HG03175 (cell line): ENCODE measurements around the gene ZNF18.
A peak's percentile ranks its signal among the peaks of the same experiment; 100 is the strongest.

ENCODE experiments used
- ATAC-seq: cut with Tn5 transposase; IDR thresholded peaks from one replicate; pipeline ENCODE4 v1.9.1; 2021; ENCODE audit warnings: mild to moderate bottlenecking, moderate library complexity; ENCODE audit not compliant: unreplicated experiment

ZNF18 gene, protein sequence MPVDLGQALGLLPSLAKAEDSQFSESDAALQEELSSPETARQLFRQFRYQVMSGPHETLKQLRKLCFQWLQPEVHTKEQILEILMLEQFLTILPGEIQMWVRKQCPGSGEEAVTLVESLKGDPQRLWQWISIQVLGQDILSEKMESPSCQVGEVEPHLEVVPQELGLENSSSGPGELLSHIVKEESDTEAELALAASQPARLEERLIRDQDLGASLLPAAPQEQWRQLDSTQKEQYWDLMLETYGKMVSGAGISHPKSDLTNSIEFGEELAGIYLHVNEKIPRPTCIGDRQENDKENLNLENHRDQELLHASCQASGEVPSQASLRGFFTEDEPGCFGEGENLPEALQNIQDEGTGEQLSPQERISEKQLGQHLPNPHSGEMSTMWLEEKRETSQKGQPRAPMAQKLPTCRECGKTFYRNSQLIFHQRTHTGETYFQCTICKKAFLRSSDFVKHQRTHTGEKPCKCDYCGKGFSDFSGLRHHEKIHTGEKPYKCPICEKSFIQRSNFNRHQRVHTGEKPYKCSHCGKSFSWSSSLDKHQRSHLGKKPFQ

DNA sequence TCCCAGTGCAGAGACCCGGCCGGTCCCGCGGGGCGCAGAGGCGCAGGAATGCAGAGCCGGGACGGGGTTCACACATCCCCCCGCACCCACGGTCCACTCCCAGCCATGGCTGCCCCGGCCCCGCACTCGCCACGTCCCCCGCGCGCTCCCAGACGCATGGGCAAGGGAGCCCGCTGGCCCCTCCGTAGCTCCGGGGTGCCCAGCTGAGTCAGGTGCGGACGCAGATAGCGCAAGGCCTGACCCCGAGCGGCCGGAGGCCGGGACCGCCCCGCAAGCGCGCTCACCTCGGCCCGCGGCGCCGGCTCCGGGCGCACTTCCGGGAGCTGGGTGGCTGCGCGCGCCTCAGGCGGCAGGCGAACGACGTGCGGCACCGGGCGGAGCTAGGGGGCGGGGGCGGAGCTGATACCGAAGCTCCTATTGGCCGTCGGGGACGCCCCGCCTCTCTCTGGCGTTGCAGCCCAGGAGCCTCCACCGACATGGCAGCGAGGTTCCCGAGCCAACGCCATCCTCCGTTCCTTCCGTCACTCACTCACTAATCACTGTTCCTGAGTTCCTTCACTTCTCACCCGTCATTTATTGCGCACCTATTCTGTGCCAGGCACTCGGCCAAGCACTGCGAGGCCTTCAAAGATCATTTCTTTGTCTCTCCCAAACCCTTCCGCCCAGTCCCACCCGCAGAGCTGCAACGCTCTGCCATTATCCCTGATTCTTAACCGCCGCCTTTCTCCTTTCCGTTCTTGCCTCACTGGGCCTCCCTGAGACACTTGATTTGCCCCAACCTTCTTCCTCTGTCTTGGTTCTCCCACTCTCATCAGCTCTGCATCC lies at the start of gene ZNF18:
ZNF18 (minus strand) TSS at position 329 of the 825 bp plus-strand sequence. CDS start 4,646 bp downstream, outside the sequence.
- peak; percentile 94 for ATAC-seq

DNA sequence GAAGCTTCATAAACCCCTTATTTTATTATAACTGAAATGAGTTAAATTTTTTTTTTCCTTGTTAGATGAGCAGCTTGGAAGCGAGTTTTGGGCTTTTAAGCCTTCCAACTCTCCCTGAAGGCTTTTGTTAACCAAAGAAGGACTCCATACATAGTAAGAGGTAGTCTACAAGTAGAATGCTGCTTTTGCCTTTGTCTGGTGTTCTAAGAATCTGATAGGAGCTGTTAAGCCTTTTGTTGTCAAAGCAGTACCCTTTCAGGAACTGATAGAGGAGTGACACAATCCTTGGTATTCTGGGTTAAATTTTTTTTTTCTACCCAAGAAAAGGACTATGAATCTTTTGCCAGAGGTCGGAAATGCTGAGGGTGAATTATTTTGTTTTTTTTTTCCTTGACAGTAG lies 49.5 kb upstream of the ZNF18 start:
- no peak for ATAC-seq

DNA sequence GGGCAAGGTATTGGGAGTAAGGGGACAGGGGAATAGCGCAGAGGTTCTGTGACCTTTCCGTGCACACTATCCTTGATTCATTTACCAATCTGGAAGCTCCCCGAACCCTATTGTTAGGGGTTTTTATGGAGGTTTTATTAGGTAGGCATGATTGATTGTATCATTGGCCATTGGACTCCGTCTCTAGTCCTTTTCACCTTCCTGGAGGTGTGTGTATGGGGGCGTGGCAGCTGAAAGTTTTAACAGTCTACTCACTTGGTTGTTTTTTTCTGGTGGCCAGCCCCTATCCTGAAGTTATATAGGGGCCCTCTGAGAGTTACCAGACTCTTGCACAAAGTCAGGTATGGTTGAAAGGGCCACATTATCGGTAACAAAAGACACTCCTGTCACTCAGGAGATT lies 46.4 kb upstream of the ZNF18 start:
- ATAC-seq = no peak

DNA sequence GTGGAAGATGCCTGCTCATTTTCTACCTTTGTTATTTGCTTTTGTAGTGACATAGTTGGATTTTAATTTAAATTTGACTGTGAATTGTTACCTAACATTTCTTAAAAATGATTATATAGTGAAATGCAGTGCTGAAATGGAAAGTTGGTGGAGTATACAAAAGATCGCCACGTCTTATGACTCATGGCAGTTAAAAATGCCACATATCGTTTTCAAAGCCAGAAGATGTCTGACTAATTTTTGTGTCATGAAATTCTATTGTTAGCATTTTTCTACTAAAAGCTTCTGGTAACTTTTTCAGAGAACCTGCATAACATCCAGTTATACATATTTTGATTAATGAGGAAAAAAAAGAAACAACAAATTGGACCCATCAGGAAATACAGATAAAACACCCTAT lies 44.0 kb upstream of the ZNF18 start:
- no peak for ATAC-seq

DNA sequence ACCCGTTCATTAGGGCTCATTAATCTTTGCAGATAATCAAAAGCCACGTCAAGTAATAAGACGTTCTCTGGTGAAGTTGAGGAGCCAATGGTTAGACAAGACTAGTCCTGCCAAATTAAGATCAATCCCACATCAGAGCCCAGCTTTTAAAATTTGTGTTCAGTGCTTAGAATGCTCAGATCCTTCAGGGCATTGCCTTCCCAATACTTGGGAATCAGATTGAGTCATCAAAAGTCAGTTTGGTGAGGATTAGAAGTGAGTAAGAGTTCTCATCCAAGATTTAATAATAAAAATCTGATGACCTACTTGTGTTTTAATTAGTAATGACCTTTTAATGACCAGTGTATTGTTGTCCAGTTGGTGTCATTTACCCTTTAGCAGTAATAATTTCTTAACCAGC lies 43.2 kb upstream of the ZNF18 start:
- ATAC-seq = no peak

DNA sequence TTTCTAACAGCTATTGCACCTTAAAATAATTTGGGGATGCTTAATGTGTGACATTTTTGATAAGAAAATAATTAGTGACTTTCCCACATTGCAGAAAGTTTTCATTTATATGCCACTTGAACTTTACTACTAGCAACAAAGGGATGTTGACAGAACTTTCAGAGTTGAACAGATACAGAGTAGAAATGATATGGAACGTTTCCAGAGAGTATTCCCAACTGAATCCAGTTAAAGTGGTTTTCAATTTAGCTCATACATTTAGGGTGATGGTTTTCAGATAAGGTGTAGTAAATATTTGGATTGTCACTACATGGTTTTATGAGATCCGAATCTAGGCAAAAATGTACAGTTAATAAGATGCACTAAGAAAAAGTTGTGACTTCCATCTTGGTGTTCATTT lies 40.7 kb upstream of the ZNF18 start:
- no peak for ATAC-seq

DNA sequence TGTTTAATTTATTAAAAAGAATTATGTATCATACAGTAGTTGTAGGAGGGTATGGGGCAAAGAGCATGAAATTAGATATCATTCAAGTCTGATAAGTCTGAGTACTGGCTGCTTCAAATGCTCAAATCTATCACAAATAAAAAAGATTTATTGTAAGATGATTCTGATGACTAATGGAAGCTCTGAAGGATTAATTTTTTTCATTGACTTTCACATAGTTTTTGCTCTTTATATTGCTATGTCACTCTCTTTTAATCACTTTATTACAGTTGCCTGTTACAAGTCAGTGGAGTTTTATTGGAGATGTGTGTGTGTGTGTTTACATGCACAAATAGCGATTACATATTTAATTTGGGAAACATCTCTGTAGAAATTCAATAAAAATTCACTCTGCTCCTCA lies 38.4 kb upstream of the ZNF18 start:
- ATAC-seq = no peak

DNA sequence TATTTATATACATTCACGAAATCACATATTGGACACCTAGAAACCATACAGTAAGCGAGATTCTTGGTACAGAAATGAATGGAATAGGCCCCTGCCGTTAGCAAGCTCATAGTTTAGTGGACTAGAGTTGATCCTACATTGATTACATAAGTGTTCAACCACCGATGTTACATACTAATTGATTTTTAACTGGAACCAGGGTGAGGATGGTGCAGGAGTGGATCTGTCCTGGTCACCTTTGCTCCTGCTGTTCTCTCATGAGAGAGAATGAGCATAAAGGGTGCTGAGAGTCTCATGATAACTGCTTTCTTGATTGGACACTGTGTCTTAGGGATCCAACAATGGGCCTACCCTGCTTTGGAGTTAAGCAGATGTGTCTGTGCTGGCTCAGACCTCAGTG lies 37.3 kb upstream of the ZNF18 start:
- ATAC-seq = no peak

DNA sequence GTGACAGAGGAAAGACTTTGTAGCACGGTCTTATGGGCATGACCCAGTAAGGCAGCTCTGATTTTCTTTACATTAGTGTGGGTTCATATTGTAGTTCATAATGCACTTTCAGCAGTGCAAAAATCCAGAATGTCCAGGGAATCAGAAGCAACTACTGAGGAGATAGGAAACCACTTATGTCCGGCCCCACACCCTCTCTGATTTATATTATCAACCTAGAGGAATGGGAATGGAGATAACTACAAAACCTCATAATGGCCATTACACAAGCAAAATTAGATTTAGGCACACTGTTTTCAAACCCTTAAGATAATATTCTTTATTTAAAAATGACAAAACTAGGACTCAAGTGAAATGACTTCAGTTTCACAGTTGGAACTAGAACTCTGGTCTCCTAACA lies 31.3 kb upstream of the ZNF18 start:
- ATAC-seq = no peak

DNA sequence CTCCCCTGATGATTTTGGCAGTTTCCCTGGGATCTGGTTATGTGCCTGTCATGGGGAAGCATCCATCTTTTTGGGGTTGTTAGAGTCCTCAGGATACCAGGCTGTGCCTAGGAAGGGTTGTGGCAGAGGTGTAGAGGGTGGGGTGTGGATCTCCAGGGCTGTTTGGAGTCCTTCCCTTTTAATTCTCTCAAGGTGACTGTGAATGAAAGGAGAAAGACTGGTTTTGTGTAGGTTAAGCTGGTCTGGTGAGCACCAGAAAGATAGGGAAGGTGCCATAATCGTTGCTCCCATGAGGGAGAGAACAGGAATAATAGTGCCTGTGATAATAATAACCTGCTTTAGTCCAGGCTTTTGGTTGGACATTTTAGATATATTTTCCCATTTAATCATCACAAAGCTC lies 30.4 kb upstream of the ZNF18 start:
- no peak for ATAC-seq

DNA sequence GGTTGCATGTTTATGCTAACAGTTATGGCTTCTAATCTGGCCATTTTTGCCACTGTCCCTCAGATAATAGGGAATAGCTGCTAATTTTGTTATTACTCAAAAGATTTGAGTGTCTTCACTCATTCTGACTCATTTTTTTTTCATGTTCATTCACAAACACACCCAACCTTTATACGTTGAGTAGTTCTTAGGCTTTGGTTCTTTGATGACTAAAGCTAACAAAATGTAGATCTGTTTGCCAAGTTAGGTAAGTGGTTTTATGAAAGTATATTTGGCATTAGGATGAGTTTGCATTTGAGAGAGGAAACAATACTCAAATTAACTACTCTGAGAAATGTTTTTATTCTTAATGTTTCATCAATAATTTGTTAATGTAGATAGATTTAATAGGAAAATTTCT lies 27.1 kb upstream of the ZNF18 start:
- ATAC-seq = no peak

DNA sequence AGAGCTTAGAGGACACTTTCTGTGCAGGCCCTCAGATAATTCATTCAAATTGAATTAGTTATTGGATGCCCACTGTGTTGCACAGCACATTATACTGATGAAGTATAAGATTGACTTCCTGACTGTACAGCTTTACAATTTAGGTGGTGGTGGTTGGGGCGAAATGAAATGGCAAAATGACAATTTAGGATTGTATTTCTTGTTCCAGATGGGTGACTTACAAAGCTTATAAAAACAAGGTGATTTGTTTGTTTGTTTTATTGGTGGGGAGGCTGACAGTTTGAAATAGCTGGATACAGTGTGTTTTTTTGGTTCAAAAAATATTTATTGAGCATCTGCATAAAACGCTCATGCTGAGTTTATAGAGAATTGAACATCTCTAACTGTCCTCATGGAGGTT lies 25.0 kb upstream of the ZNF18 start:
- ATAC-seq = no peak

DNA sequence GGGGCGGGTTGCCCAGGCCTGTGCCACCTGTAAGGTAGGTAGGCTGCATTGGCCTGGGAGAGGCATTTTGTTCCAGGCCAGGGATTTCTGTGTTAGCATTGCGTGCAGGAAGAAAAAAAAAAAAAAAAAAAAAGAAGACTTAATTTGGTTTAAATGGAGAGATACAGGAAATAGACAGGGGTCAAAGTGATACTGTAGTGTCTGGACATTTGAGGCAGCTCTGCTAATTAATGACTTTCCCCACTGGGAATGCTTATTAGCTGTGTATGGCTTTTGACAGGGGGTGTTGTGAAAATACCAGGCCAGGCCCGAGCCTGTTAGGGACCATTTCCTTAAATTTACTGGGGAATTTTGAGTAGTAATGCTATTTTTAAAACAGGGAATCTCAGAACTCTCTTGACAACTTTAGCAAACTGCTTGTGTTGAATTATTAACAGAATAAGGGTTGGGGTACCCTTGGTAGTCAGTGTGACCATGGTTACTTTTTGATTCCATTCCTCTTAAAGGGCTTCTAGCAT lies 24.4 kb upstream of the ZNF18 start:
- ATAC-seq = no peak

DNA sequence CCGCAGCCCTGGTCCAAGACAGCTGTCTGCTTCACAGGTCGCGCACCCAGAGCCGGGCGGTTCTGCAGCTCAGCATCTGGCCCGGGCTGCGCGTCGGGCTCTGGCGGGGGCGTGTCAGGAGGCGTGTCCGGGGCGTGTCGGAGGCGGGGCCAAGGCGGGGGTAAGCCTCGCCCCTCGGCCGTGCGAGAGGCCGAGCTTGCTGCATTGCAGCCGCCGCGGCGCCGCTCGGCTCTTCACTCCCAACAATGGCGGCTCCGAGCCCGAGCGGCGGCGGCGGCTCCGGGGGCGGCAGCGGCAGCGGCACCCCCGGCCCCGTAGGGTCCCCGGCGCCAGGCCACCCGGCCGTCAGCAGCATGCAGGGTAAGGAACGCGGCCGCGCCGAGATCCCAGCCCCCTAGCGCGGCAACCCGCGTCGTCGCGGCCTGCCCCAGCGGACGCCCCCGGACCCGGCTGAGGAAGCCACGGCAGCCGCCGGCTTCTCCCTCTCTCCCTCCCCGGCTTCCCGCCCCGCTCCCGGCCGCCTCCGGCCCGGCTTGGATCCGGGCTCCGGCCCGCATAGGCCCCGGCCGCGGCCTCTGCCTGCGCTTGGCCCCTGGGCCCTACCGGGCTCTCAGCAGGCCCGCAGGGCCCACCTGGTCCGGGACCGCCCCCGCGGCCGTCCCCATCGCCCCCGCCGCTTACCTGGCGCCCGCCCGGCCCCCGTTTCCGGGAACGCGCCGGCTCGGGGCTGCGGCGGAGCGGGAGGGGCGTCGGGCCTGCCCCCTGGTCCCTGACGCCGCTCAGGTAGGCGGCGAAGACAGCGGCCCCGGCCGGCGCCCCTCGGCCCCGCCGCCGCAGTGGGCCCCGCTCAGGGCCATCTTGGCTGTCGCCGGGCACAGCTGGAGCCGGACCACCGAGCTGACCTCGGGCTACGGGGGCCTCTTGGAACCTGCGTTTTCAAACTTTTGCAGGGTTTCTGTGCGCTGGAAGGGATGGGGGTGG lies 23.7 kb upstream of the ZNF18 start, which contains the start of gene MAP2K4:
MAP2K4 (plus strand) TSS at position 236 of the 981 bp plus-strand sequence; CDS start at position 246, 10 bp downstream.
- peak; percentile 93 for ATAC-seq

DNA sequence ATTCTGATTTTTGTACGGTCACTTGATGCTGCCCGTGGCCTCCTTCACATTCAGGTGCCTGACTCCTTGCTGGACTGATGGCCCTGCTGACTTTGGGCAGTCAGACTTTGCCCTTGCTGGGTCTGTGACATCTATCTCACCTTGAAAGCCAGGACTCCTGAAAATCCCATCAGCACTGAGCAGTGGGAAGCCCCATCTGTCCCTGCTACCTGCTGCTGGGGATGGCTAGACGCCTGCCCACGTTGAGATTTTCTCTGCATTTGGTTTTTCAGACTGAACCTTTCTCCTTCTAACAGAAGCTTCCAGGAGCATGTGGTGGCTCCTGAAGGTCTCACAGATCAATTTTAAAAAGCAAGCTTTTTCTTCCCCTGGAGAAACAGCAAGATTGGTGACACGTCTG lies 10.2 kb upstream of the ZNF18 start:
- ATAC-seq = no peak

DNA sequence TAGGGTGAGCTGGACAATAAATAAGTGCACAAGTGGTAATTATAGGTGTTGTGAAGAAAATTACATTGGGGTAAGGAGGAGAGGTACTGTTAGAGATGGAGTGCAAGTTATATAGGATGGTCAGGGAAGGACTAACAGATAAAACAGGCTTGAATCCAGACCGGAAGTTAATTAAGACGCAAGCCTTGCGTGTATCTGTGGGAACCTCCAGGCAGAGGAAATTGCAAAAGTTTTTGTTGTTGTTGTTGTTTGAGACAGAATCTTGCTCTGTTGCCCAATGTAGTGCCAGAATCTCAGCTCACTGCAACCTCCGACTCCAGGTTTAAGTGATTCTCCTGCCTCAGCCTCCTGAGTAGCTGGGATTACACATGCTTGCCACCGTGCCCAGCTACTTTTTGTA lies 2.4 kb upstream of the ZNF18 start:
- ATAC-seq = no peak

DNA sequence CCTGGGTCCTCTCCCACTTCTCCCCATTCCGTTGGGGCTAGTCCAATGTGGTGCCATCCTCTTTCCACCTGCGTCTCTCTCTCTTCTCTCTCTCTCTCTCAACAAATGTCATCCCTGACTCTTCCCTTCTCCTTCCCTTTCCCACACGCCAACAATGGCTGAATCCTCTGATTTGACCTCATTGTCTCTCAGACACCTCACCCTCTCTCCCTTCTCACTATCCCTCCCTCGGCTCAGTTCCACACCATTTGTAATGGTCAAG lies 628 bp upstream of the ZNF18 start:
- no peak for ATAC-seq

DNA sequence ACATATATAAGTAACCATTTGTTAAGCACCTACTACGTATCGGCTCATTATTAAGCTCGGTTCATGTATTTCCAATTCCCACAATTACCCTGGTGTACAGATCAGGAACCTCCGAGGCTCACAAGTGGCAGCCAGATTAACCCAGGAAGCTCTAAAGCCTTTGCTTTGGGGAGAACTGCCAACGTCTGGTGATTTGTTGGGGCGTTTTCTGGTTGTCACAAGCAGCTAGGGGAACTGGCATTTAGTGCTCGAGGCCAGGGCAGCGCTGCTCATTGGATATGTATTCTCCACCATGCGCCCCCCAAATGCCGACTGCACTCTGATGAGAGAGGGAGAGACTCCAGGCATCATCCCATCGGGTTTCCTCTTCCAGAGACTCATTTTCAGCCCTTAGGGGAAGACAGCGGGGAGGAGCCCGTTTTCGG lies 541 bp downstream of the ZNF18 start:
- peak; percentile 45 for ATAC-seq

DNA sequence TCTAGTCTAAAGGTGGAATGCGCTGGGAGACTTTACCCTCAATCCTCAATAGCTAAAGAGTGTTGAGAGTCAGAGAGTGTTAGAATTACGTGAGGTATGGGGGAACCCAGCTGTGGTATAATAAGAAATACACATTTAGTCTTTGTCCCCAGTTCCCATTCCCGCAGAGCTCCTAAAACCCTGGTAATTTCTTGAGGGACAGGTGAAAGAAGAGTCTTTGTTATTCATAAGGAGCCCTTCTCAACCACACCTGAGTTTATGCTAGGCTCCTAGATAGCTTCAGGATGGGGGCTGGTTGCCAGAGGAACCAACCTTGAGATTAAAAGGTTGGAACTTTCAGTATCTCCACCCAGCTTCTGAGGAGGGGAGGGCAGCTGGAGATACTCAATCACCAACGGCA lies 5.8 kb downstream of the ZNF18 start:
- ATAC-seq = no peak

DNA sequence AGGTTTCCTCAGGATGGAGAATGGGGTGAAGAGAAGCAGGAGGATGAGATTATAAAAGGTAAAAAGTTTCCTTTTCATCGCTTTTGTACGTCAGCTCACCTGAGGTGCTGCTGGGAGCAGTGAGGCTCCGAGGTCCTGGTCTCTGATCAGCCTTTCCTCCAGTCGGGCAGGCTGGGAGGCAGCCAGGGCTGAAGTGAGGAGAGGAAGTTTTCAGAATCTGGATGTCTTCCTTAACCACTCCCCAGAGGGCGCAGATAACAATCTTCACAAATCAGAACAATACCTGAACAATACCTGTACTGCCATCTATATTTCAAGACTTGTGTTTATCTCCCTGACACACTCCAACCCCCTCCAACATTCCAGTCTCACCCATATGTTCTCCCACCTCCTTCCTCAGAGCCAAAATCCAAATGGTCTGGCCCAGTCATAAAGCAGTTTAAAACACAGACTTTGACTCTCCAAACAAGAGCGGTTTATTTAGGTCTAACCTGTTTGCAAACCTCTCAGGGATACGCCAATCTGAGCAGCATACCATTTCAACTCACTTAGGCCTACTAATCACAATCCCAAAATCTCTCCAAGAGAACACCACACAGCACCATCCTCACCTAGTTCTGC lies 6.8 kb downstream of the ZNF18 start:
- ATAC-seq = no peak
